Middle frontal gyrus (tissue), 1 donor: Measurements from ENCODE around the gene PPP1R2B.

Experiments
- DNase-seq: peaks from one replicate; pipeline ENCODE4 v3.0.0-alpha.2; 2015; ENCODE audit warnings: low spot score; ENCODE audit errors: extremely low spot score

PPP1R2B gene

DNA sequence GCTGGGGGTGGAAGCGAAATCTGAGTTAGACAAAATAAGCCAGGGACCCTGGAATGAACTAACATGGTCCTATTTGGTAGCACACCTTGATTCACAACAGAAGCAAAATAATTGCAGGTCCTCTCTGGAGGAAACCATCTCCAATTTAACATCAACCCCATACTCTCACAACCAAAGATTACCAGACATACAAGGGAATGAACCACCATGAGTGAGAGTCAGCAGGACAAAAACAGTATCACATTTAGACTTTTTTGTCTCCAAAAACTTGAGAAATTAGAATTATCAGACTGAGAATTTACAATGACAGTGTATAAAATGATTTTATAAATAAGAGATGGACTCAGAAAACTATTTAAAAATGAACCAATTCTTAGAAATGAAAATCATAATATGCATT, 21.1 kb downstream of the PPP1R2B start:
- no peak for DNase-seq

DNA sequence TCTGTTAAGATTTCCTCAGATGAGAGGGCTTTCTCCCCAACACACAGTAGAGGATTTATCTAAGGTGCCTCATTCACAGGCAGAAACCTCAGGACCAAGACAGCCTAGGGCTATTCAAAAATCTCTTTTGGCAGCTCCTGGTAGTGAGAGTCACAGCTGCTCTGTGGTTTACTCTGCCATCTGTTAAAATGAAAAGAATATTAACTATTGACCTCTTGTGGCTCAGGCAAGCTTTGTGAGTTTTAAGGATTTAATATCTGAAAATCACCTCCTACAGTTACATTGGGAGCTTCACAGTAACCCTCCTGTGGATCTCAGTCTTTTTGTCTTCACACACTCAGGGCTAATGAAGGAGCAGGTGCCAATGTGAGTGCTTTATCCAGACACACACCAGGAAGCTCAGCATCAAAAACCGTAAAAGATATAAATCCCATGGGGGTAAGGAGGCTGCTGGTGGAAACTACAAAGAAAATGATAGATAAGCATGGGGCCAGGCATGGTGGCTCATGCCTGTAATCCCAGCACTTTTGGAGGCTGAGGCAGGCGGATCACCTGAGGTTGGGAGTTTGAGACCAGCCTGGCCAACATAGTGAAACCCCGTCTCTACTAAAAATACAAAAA, 29.7 kb downstream of the PPP1R2B start:
- no peak for DNase-seq

DNA sequence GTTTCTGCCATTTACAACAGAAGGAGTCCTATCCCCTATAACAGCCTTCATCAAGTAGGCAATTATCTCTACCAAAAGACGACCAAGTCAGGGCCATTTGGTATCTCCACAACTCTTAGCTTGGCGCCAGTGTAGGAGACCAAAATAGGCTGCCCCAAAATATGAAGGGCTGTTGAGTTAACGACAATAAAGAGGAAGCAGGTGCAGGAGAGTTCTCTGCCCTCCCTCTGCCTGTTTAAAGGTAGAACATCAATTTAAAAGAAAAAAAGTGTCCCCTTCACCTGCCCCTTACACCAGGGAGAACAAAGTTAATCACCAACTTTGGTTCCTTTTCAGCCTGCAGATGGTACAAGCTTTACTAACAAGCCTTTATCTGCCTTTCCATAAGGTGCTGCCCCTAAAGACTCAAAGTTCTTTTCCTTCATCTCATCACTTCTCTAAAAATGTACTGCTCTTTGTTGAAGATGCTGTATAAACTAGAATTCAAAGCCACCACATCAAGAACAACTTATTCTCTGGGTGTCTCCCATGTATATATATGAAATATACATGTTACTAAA, 33.3 kb downstream of the PPP1R2B start:
- DNase-seq = no peak

DNA sequence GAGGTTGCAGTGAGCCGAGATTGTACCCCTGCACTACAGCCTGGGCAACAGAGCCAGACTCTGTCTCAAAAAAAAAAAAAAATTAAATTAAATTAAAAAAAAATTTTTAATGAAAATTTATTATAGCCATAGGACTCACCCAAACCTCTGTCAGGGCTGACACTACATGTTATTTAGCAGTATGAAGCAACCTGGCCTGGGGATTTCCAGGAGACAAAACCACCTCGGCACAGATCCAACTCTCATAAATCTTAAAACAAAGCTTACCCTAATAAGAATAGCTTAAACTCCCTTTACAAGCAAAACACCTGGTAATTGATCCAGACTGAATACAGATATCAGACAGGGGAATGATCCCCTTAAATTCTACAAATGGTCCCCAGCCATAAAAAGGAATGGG, 38.4 kb downstream of the PPP1R2B start:
- DNase-seq = no peak

DNA sequence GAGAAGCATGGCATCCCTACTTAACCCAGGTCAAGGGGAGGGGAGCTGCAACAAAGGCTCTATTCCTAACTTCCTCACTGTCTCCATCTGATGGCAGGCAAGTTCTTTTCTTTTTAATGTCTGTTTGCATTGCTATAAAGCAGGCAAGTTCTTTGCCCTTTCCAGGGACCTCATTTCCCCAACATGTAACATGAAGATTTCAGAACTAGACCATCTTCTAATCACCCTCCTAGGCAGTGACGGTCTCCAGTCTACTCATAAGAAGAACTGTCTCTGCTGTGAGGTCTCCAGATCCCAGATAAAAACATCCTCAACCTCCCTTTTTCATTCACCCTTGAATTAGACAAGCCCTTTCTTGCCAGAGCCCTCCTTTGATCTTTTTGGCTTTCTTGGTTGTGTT, 42.1 kb downstream of the PPP1R2B start:
- DNase-seq = no peak

DNA sequence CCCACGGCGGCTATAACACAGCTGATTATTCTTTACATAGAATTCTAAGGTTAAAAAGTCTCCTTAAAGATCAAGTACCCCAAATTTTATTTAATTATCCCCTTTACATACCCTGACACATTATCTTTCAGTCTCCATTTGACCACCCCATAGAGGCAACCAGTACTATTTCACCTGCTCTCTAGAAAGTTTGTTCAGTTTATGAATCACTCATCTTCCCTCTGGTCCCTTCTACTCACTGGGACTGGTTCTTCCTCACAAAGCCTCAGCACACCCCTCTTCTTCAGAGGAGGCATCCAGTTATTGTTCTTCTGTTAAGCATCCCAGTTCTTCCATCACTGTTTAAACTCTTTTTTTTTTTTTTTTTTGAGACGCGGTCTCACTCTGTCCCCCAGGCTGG, 42.8 kb downstream of the PPP1R2B start:
- no peak for DNase-seq

DNA sequence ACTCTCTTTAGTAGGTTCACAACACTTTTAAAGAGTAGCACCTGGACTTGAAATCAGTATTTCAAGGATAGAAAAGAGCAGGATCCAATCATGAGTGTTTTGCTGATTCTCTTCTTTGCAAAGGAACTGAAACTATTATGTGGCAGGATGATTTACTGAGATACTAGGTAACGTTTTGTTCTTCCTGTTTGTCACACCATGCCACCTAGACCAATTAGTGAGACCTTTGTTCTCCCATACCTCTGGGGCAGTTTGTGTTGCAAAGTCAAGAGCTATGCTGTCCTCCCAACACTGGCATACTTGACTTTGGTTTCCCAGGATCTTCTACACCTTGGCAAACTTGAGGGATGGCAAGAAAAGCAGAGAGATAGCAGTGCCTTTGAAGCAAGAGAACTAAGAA, 43.4 kb downstream of the PPP1R2B start:
- DNase-seq = no peak

DNA sequence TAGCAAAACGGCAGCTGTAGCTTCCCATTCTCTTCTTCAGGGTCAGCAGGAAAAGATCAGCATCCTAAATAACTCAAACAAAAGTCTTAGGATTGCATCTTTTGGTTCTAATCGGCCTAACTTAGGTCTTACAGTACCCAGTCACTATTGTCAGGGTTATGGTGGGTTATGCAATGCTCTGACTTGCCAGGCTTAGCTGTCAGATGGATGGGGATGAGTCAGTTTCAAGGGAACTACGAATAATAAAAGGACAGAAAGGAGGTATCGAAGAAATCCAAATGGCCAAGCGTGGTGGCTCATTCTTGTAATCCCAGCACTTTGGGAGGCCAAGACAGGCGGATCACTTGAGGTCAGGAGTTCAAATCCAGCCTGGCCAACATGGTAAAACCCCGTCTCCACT, 46.5 kb downstream of the PPP1R2B start:
- no peak for DNase-seq
